ENCODE results near the gene CACNA1E.

DNA sequence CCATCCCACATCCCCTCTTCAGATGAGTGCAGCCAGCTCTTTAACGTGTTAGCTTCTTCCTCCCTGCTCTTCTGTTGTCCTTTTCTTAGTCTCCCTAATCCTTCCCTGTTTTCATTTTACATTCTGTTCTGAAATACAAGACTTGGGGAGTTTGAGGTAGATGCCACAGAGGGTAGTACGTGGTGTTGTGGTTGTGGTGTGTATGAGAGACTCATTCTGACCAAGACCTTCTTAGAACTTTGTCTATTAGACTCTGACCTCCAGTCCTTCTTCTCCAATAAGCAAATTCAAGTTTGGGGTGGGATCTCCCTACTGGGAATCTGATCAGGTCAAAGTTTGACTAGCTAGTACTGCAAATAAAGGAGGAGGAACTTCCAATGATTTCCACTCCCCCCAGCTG, 39.5 kb downstream of the CACNA1E start:
- TF ChIP-seq EZH2 (IDR thresholded peaks at IDR 0.05; ENCODE audit: borderline replicate concordance, insufficient read depth, low read depth, low read length, poor library complexity, severe bottlenecking), result no peak
- TF ChIP-seq, protein P1, sequence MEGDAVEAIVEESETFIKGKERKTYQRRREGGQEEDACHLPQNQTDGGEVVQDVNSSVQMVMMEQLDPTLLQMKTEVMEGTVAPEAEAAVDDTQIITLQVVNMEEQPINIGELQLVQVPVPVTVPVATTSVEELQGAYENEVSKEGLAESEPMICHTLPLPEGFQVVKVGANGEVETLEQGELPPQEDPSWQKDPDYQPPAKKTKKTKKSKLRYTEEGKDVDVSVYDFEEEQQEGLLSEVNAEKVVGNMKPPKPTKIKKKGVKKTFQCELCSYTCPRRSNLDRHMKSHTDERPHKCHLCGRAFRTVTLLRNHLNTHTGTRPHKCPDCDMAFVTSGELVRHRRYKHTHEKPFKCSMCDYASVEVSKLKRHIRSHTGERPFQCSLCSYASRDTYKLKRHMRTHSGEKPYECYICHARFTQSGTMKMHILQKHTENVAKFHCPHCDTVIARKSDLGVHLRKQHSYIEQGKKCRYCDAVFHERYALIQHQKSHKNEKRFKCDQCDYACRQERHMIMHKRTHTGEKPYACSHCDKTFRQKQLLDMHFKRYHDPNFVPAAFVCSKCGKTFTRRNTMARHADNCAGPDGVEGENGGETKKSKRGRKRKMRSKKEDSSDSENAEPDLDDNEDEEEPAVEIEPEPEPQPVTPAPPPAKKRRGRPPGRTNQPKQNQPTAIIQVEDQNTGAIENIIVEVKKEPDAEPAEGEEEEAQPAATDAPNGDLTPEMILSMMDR (IDR thresholded peaks at IDR 0.05), result no peak
